ENCODE results near the gene TEX261.

Gene TEX261

GRCh38 chr2:70956141-70956540 lies 38.5 kb downstream of the TEX261 start:
- DNase-seq = no peak

DNA sequence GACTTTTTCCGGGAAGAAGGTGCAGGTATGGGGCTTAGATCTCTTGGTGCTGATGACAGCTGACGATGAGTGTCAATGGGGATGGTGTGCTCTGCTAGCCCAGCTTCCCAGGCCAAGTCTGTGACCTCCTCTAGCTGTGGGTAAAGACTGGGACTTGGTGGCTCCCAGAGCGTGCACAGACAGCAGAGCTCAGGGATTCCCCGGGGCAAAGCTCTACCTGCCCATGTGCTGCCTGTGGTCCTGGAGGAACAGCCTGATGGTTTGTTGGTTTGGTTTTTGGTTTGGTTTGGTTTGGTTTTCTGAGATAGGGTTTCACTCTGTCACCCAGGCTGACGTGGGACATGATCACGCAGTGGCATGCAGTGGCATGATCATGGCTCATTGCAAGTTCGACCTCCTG lies 39.8 kb downstream of the TEX261 start:
- no peak for DNase-seq

DNA sequence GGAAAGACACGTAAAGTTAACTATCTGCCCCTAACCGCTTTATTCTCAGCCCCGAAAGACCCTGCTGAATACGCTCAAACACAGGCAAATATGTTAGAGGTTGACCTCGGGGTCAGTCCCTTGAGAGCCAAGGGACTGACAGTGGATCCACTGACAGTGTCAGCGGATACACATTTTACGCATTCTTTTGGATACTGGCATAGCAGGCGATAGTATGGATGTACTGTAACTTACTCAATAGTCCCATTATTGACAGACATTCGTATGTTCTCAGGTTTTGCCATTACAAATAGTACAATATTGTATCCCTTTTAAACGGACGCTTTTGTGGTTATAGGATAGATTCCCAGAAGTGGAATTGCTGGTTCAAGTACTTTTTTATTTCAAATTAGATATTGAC lies 45.6 kb downstream of the TEX261 start:
- no peak for DNase-seq

- peak; percentile 91 for DNase-seq
Observed at GRCh38 chr2:70948337-70949003, 46.2 kb downstream of the TEX261 start.

DNA sequence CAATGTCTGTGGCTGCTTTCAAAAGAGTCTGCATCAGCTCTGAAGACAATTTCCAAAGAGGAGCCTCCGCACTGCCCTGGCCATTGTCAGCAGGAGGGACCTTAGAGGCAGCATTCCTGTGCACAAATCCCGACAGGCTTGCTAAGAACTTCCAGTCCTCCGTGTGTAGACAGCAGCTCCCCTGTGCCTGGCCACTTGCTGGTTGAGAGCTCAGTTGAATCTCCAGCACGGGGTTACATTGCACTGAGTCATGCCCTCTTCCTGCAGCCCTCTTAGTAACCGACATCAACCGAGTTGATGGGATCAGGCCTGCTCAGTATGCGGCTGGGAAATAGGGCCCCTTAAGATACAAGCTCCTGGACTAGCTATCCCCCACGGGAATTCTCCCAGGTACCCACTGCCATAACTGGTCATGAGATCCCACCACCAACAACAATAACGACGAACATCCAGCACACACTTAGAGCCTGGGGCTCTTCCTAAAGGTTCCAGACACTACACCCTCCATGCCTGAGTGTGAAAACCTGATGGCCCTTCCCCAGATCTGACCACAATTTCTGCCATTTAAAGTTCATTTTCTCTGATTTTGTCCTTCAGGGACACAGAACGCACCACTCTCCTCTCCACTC lies 47.0 kb downstream of the TEX261 start:
- DNase-seq = no peak

GRCh38 chr2:70946832-70947442 lies 47.7 kb downstream of the TEX261 start:
- peak; percentile 83 for DNase-seq

GRCh38 chr2:70944111-70944690 lies 50.5 kb downstream of the TEX261 start:
- no peak for DNase-seq

DNA sequence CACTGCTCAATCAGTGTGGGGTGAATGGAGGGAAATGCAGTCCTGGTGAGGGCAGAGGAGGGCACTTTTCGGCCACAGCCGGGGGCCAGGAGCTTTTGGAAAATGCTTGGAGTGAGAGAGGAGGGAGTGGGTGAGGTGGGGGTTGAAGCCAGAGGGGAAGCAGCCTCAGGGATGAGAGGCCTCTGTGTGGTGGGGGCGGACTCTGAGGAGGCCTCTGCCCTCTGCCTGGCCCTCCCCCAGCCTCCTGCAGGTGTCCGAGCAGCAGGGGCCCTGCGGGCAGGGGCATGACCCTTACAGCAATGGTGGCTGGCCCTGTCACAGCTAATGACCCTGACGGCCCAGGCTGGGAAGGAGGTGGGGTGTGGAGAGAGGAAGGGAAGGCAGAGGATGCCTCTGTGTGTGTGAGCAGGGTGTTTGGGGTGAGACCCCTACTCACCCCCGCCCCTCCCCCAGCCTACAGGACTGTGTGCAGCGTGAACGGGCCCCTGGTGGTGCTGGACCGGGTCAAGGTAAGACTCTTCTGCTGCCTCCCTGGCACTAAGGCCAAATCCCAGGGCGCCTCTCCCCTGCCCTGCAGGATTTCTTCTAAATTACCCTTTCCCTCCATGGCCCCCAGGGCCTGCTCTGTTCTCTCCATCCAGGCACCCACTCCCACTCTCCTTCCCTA lies 51.3 kb downstream of the TEX261 start:
- DNase-seq = peak; percentile 59

DNA sequence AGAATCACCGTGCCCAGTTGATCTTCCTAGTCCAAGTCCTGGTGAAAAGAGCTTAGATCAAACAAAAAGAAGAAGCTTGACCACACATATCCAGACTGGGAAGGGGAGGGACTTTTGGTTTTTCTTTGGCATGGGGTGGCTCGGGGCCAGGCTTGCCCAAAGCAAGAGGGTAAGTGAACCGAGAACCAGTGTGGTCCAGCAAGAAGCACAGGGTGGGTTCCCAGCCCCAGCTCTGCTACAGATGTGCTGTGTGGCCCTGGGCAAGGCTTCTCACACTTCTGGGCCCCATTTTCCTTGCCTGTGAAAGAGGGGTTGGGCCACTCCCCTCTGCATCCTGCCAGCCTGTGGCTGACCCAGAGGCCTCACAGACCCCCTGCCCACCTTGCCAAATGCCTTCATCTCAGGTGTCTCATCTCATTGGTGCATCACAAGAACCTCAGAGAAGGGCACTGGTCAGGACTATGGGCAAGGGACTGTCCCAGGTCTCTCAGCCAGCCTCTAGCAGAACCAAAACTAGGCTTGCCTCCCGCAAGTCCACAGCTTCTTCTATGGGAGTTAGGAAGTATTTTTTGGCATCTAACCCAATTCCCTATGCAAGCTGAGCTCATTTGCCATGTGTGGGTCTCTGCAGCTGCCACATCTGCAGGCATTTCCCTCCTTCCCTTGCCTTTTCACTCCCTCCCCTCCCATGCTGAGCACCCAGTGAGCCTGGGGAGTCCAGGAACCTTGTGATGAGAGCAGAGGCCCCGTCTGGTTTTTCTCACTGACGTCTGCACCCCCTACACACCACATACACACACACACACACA lies 52.1 kb downstream of the TEX261 start:
- peak; percentile 41 for DNase-seq

GRCh38 chr2:70941701-70942100 lies 53.0 kb downstream of the TEX261 start:
- DNase-seq = no peak

DNA sequence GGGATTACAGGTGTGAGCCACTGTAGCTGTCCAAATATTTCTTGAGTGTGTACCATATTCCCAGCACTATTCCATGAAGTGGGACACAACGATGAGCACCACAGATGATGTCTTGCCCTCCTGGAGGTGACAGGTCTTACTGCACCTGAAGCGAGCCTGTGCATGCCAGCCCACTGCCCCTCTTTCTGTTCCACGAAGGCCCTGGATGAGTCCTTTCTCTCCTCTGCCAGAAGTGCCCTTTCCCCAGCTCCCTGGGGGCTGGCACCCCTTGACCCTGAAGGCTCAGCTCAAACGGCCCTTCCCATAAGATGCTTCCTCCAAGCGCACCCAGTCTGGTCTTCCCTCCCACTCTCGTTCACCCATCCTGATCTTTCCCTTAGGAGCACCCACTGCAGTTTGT lies 53.5 kb downstream of the TEX261 start:
- no peak for DNase-seq

DNA sequence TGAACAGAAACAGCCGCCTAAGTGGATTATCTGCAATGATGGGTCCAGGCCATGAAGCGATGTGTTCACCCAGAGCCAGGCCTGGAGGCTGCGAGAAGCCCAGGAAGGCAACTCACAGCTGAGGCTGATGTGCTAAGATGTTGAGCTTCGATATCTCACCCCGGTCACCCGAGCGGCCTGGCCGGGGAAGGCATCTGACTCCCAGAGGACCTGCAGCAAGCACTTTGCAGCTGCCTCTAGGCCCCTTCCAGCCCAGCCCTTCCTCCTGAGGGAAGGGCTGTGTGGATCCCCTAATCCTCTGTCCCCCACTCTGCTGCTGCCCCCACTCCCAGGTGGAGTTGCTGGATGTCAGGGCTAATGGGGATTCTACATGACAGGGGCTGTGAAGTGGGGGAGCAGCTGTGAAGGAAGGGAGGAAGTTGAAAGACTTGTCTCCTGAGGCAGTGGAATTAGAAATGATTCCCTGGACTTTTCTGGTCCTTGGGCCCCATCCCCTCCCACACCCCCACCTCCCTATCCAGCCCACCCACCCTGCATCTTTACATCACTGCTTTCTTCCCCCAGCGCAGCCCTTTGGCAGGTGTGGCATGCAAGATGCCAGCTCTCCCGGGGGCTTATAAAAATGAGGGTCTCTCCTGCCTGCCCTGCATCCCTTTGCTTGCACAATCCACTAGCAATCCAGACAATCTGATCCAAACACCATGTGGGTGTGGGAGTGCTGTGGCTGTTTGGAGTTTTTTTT lies 54.7 kb downstream of the TEX261 start:
- peak; percentile 69 for DNase-seq

DNA sequence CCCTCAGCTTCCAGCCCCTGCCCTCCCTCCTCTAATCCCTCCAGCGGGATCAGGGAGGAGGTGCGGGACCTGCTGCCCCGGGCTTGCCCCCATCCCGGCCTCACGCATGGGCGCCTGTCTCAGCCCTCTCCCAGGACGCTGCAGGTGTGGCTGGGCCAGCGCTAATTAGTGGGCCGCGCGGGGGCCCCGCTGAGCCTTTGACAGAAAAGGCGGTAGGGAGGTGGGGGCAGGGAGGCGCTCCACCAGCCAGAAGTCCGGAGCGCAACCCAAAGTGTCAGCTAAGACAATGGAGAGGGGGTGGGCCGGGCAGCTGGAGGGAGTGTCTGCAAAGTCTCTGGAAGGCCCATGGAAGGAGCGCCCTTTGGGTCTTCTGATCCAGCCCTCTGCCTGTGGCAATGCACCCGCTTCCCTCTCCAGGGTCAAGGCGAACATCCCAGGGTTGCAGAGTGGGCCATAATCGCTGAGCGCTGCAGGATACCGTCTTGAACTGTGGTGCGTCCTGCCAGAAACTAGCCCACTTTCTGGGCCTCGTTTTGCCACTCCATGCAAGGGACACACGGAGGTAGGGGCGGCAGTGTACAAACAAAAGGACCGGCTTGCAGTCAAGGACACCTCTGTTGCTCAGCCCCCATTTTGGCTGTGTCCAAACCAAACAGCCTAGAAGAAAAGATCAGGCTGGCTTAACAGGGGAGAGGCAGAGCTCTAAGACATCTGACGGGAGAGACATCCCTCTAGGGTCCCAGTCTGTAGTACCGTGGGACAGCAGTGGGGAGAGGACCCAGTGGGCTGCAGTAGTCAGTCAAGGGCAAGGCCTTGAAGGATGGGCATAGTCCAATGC lies 55.5 kb downstream of the TEX261 start:
- DNase-seq = peak; percentile 84

GRCh38 chr2:70938586-70938950 lies 56.1 kb downstream of the TEX261 start:
- no peak for DNase-seq

DNA sequence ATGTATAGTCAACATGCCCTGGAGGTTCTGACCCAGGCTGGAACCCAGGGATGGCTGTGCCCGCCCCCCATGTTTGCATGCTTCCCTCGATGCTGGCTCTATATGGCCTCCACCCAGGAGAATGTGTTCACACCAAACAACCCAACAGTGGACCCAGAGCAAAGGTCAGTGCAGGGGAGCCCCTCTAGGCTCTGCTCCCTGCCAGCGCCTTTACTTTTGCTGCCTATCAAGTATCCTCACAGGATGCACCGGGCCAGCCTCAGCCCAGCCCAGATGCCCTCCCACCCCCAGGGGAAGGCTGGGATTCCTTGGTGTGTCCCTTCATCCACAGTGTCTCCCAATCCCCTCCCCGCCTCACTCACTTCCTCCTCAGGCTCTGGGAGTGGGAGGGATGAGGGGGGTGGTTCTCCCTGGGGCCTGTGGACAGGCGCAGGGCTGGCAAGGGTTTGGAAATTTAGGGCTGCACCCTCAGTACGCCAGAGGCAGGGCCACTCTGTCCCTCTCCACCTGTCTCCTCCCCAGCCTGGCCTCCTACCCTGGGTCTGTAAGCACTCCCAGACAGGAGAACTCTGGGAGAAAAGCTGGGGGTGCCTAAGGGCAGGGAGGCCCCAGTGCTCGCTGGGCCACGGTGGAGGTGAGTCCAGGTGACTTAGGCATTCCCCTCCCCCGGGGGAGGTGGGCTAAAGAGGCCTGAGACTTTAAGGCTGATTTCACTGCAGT lies 56.6 kb downstream of the TEX261 start:
- peak; percentile 29 for DNase-seq

GRCh38 chr2:70936979-70937811 lies 57.5 kb downstream of the TEX261 start:
- DNase-seq = peak; percentile 35

GRCh38 chr2:70936165-70936978 lies 58.3 kb downstream of the TEX261 start:
- peak; percentile 28 for DNase-seq

All from retina (tissue), 1 donor.